Ishikawa (cell line): Measurements from ENCODE around the gene KLF6.

Experiments
- CEBPB ChIP-seq: IDR thresholded peaks from 2 replicates; pipeline ENCODE4 v1.6.1; 2012
- EGR1 ChIP-seq: IDR thresholded peaks from 2 replicates; pipeline ENCODE4 v1.6.1; 2012
- EP300 ChIP-seq: IDR thresholded peaks from 2 replicates; pipeline ENCODE4 v1.6.1; 2012; ENCODE audit warnings: borderline replicate concordance
- MAX ChIP-seq: IDR thresholded peaks from 2 replicates; pipeline ENCODE4 v1.6.1; 2012
- NFIC ChIP-seq: IDR thresholded peaks from 2 replicates; pipeline ENCODE4 v1.6.1; 2012
- TAF1 ChIP-seq: IDR thresholded peaks from 2 replicates; pipeline ENCODE4 v1.6.1; 2012; ENCODE audit warnings: low read depth, mild to moderate bottlenecking
- TCF12 ChIP-seq: IDR thresholded peaks from 2 replicates; pipeline ENCODE4 v1.6.1; 2012; ENCODE audit warnings: low read depth
- YY1 ChIP-seq: IDR thresholded peaks from 2 replicates; pipeline ENCODE4 v1.6.1; 2012; ENCODE audit warnings: low read depth
- ZBTB7A ChIP-seq: IDR thresholded peaks from 2 replicates; pipeline ENCODE4 v1.6.1; 2012; ENCODE audit warnings: low read depth
- TF ChIP-seq, protein P1 (sequence below): IDR thresholded peaks from 2 replicates; pipeline ENCODE4 v1.6.1; 2012; ENCODE audit warnings: low read depth, mild to moderate bottlenecking
- TF ChIP-seq, protein P2 (sequence below): IDR thresholded peaks from 2 replicates; pipeline ENCODE4 v1.6.1; 2012

DNA sequence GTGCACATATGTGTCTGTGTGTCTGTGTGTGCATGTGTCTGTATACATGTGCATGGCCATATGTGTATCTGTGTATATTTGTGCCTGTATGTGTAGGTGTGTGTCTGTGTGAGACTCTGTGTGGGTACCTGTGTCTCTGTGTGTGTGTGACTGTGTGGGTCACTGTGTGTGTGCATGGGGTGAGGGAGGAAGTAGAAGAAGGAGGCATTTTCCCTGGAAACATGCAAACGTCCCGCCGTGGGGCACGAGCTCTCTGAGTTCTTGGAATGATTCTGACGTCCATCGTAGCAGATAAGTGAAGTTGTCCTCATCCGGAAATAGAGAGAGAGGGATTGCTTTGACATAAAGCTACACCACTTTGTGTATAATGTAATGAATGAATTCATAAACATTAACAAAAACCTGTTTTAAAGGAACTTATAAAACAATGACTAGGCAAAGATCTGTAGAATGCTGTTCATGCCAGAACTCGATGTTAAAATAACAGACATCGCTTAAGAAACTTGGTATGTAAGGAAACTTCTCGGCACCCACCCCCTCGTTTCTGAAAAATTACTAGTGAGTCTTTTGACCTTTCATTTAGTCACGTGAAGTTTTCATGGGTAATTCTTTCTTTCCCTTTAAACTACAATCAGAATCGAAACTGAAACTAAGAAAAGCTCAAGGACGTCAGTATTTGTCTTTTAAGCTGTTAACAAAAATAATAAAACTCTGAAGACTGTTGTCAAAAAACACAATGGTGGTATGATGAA is 43.6 kb upstream of the KLF6 start:
- TF ChIP-seq TAF1 (no peak), EGR1 (no peak), YY1 (no peak), EP300 (no peak), CEBPB (no peak), NFIC (no peak), MAX (no peak), TCF12 (no peak), ZBTB7A (no peak)
- TF ChIP-seq, protein P1, sequence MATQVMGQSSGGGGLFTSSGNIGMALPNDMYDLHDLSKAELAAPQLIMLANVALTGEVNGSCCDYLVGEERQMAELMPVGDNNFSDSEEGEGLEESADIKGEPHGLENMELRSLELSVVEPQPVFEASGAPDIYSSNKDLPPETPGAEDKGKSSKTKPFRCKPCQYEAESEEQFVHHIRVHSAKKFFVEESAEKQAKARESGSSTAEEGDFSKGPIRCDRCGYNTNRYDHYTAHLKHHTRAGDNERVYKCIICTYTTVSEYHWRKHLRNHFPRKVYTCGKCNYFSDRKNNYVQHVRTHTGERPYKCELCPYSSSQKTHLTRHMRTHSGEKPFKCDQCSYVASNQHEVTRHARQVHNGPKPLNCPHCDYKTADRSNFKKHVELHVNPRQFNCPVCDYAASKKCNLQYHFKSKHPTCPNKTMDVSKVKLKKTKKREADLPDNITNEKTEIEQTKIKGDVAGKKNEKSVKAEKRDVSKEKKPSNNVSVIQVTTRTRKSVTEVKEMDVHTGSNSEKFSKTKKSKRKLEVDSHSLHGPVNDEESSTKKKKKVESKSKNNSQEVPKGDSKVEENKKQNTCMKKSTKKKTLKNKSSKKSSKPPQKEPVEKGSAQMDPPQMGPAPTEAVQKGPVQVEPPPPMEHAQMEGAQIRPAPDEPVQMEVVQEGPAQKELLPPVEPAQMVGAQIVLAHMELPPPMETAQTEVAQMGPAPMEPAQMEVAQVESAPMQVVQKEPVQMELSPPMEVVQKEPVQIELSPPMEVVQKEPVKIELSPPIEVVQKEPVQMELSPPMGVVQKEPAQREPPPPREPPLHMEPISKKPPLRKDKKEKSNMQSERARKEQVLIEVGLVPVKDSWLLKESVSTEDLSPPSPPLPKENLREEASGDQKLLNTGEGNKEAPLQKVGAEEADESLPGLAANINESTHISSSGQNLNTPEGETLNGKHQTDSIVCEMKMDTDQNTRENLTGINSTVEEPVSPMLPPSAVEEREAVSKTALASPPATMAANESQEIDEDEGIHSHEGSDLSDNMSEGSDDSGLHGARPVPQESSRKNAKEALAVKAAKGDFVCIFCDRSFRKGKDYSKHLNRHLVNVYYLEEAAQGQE, result no peak
- TF ChIP-seq, protein P2, sequence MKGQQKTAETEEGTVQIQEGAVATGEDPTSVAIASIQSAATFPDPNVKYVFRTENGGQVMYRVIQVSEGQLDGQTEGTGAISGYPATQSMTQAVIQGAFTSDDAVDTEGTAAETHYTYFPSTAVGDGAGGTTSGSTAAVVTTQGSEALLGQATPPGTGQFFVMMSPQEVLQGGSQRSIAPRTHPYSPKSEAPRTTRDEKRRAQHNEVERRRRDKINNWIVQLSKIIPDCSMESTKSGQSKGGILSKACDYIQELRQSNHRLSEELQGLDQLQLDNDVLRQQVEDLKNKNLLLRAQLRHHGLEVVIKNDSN, result no peak
